WERI-Rb-1 (cell line): ENCODE results near the gene ANKS6.

Experiments used
- DNase-seq: peaks from one replicate; pipeline ENCODE4 v3.0.0-alpha.2; 2020
- H3K27ac ChIP-seq: fragments of 250-450 bp; sonication (Bioruptor Pico); 2 replicates; pipeline ENCODE4 v1.5.1; 2020; ENCODE audit warnings: mild to moderate bottlenecking, moderate library complexity
- H3K27me3 ChIP-seq: fragments of 250-450 bp; sonication (Bioruptor Pico); 2 replicates; pipeline ENCODE4 v1.5.1; 2021; ENCODE audit warnings: mild to moderate bottlenecking, low read depth, moderate library complexity; ENCODE audit not compliant: insufficient read depth, severe bottlenecking
- H3K36me3 ChIP-seq: fragments of 250-450 bp; sonication (Bioruptor Pico); 2 replicates; pipeline ENCODE4 v1.5.1; 2020; ENCODE audit warnings: mild to moderate bottlenecking, moderate library complexity
- H3K4me3 ChIP-seq: 2 replicates; pipeline ENCODE4 v1.5.1; 2011; ENCODE audit warnings: low read depth, mild to moderate bottlenecking, control low read depth, low read length
- H3K9me3 ChIP-seq: fragments of 250-450 bp; sonication (Bioruptor Pico); 2 replicates; pipeline ENCODE4 v1.5.1; 2021; ENCODE audit warnings: mild to moderate bottlenecking, moderate library complexity; ENCODE audit not compliant: severe bottlenecking
- CTCF ChIP-seq: IDR thresholded peaks from 2 replicates; pipeline ENCODE4 v1.5.1; 2011; ENCODE audit warnings: low read depth, mild to moderate bottlenecking, control low read depth, inconsistent platforms, low read length

The ANKS6 gene

GRCh38 chr9:98823666-98824334, 27.4 kb upstream of the ANKS6 start:
- peaks cover 32% of the 10 kb centered on the region for H3K36me3 ChIP-seq
- no peaks in the 10 kb centered on the region for H3K27me3 ChIP-seq
- DNase-seq: no peak
- peaks cover 3% of the 10 kb centered on the region for H3K9me3 ChIP-seq
- H3K4me3 ChIP-seq: no peak overlapping the region
- 0 out of 2 replicates have a peak overlapping the region, but pooled peaks have one; percentile 6 for H3K27ac ChIP-seq
- no peak for TF ChIP-seq CTCF

GRCh38 chr9:98822661-98823060, 26.3 kb upstream of the ANKS6 start:
- no peak for TF ChIP-seq CTCF
- Histone ChIP-seq H3K36me3 (peaks cover 30% of the 10 kb centered on the region), H3K4me3 (no peak overlapping the region), H3K27me3 (no peaks in the 10 kb centered on the region), H3K27ac (no peak overlapping the region), H3K9me3 (peaks cover 3% of the 10 kb centered on the region)
- DNase-seq: no peak

- no peak for DNase-seq
- H3K27ac ChIP-seq: peak overlapping the region; percentile 4; the same call in 1 of the 2 replicates
- H3K36me3 ChIP-seq: peaks cover 21% of the 10 kb centered on the region
- H3K27me3 ChIP-seq: no peaks in the 10 kb centered on the region
- H3K9me3 ChIP-seq: peaks cover 3% of the 10 kb centered on the region
- no peak overlapping the region for H3K4me3 ChIP-seq
- no peak for TF ChIP-seq CTCF
Measured at GRCh38 chr9:98821831-98822230, 25.5 kb upstream of the ANKS6 start.

- no peak overlapping the region for H3K4me3 ChIP-seq
- DNase-seq: no peak
- no peaks in the 10 kb centered on the region for H3K27me3 ChIP-seq
- peaks cover 8% of the 10 kb centered on the region for H3K36me3 ChIP-seq
- peaks cover 3% of the 10 kb centered on the region for H3K9me3 ChIP-seq
- no peak for TF ChIP-seq CTCF
- no peak overlapping the region for H3K27ac ChIP-seq
Measured at GRCh38 chr9:98819231-98819630, 22.9 kb upstream of the ANKS6 start.

GRCh38 chr9:98818764-98819163, 22.4 kb upstream of the ANKS6 start:
- Histone ChIP-seq H3K27me3 (no peaks in the 10 kb centered on the region), H3K27ac (no peak overlapping the region), H3K4me3 (no peak overlapping the region), H3K36me3 (peaks cover 10% of the 10 kb centered on the region), H3K9me3 (peaks cover 3% of the 10 kb centered on the region)
- no peak for TF ChIP-seq CTCF
- no peak for DNase-seq
